WTC11 (cell line): ENCODE data around the gene ZNF501.

Experiments used
- ATF2 ChIP-seq: sonication (generic); formaldehyde crosslinking; IDR thresholded peaks from 2 replicates; pipeline ENCODE4 v1.8.1; 2022; ENCODE audit warnings: low read depth, missing genetic modification reagents, borderline replicate concordance
- ATF3 ChIP-seq: sonication (generic); formaldehyde crosslinking; conservative IDR thresholded peaks from 2 replicates; pipeline ENCODE4 v1.8.1; 2022; ENCODE audit warnings: mild to moderate bottlenecking, missing genetic modification reagents
- CBFB ChIP-seq: sonication (generic); formaldehyde crosslinking; IDR thresholded peaks from 2 replicates; pipeline ENCODE4 v1.8.1; 2022; ENCODE audit warnings: mild to moderate bottlenecking, low read depth, missing genetic modification reagents
- CTCF ChIP-seq: fragments of 200-600 bp; IDR thresholded peaks from 2 replicates; pipeline ENCODE4 v1.8.0; 2022; ENCODE audit warnings: antibody characterized with exemption
- E2F1 ChIP-seq: sonication (generic); formaldehyde crosslinking; IDR thresholded peaks from 2 replicates; pipeline ENCODE4 v1.8.0; 2022; ENCODE audit warnings: mild to moderate bottlenecking, missing genetic modification reagents
- IRF1 ChIP-seq: sonication (generic); formaldehyde crosslinking; IDR thresholded peaks from 2 replicates; pipeline ENCODE4 v1.8.0; 2023; ENCODE audit warnings: missing genetic modification reagents
- KAT7 ChIP-seq: sonication (generic); formaldehyde crosslinking; IDR thresholded peaks from 2 replicates; pipeline ENCODE4 v1.8.1; 2023; ENCODE audit warnings: missing genetic modification reagents, mild to moderate bottlenecking, borderline replicate concordance
- PRRX2 ChIP-seq: fragments of 250-450 bp; sonication (Bioruptor Pico); IDR thresholded peaks from 2 replicates; pipeline ENCODE4 v1.8.0; 2021; ENCODE audit warnings: mild to moderate bottlenecking
- SMAD3 ChIP-seq: sonication (generic); formaldehyde crosslinking; IDR thresholded peaks from 2 replicates; pipeline ENCODE4 v1.8.0; 2022; ENCODE audit warnings: missing genetic modification reagents, mild to moderate bottlenecking, borderline replicate concordance
- SMAD4 ChIP-seq: sonication (generic); formaldehyde crosslinking; IDR thresholded peaks from 2 replicates; pipeline ENCODE4 v1.8.0; 2022; ENCODE audit warnings: mild to moderate bottlenecking, missing genetic modification reagents
- USF1 ChIP-seq: sonication (generic); formaldehyde crosslinking; IDR thresholded peaks from 2 replicates; pipeline ENCODE4 v1.8.0; 2022; ENCODE audit warnings: mild to moderate bottlenecking, missing genetic modification reagents
- ZNF423 ChIP-seq: fragments of 250-450 bp; sonication (Bioruptor Pico); IDR thresholded peaks from 2 replicates; pipeline ENCODE4 v2.1.2; 2022; ENCODE audit warnings: mild to moderate bottlenecking, moderate library complexity

- TF ChIP-seq CTCF (no peak), IRF1 (peak; percentile 74; the same call in 1 of the 2 replicates), SMAD3 (CRISPR knock-in tag) (peak; percentile 18; the same call in 1 of the 2 replicates), SMAD4 (peak; percentile 73), CBFB (peak; percentile 34; the same call in 1 of the 2 replicates), PRRX2 (CRISPR knock-in tag) (0 out of 2 replicates have a peak, but pooled peaks have one; percentile 29), ATF3 (CRISPR knock-in tag) (no peak), ATF2 (CRISPR knock-in tag) (no peak; the same call in 1 of the 2 replicates), E2F1 (CRISPR knock-in tag) (no peak), ZNF423 (CRISPR knock-in tag) (peak; percentile 95), USF1 (CRISPR knock-in tag) (peak; percentile 27; the same call in 1 of the 2 replicates), KAT7 (CRISPR knock-in tag) (peak; percentile 83; the same call in 1 of the 2 replicates)
Measured at GRCh38 chr3:44729384-44729910, at the start of gene ZNF501.
